DMS 273 (cell line): ENCODE results near the gene P2RY14.
A peak's percentile ranks its signal among the peaks of the same experiment; 100 is the strongest.

Experiments
- DNase-seq: peaks from one replicate; lab custom pipeline; 2025; ENCODE audit not compliant: unreplicated experiment; lab: John Stamatoyannopoulos, UW

Gene P2RY14

DNA sequence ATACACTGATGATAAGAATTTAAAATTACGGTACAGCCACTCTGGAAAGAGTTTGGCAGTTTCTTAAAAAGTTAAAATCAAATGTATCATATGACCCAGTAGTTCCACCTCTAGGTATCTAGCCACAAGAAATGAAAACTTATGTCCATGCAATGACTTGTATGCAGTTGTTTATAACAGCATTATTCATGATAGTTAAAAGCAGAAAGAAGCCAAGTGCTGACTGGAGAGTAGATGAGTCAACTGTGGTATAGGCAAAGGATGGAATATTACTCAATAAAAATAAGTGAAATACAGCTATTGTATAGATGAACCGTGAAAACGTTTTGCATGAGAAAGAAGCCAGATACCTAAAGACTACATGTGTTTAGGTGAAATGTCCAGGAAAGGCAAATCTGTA lies 23.4 kb upstream of the P2RY14 start:
- DNase-seq = no peak

DNA sequence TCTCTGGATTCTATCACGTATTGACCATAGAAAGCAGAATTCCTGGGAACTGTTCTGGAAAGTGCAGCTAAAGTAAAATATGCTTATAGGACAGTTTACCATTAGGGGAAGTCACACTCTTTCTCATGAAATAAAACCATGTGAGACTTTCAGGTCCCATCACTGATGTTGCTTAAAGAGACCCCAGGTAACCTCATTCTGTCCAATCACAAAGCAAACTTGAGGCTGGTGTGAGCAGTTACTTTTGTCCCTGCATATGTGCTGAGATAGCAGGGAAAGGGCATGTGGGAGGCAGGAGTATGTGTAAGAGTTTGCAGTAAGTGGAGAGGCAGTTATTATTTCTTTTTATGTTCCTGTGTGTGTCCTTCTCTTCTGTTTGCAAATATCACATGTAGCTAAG lies 22.2 kb upstream of the P2RY14 start:
- DNase-seq = no peak

- DNase-seq = no peak
These were observed 20.7 kb upstream of the P2RY14 start for GRCh38 chr3:151299006-151299405.

DNA sequence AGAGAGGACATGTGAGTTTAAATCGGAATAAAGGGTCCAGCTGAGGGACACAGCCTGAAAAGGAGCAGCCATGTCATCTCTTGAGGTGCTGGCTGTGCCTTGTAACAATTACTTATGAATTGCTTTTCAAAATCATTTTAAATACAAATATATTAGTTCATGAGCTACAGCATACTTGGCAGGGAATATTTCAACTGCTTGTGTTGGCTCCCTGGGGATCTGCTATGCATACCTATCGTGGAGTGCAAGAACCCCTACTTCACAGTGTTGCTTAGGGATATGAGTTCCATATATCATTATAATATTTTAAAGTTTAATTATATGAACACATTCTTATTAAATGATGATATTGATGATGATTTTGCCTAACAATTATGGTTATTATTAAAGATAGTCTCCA lies 19.1 kb upstream of the P2RY14 start:
- DNase-seq = no peak

DNA sequence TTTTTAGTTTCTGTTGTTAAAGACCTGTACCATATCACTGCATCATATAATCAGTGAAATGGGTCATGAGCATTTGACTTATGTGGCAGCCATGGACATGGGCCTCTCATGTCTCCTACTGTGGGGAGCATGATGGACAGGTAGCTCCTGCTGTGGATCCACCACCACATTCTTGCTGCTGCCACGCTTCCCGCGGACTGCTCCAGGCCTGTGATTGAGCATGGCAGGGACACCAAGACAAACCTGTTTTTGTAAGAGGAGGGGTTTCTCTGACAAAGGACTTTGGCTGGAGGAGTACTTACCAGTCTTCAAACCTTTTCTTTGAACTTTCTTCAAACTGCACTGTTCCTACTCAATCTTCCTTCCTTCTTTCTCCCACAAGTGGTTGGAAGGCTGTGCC lies 17.9 kb upstream of the P2RY14 start:
- no peak for DNase-seq

DNA sequence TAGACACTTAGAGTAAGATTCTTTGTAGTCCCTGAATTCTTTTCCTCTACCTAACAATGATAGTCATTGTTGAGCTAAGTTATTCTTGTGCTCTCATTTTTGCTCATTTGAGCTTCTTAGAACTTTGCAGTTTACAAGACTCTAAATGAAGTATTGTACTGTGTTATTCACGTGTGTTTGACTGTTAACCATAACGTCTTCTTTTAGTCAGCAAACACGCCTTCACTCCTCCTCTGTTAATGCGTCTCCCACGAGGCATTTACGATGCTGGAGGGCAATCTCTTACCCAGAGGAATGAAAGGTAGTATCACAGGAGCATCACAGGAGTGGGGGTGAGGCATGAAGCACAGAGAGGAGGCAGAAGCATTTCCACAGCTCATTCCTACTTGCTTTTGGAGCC lies 14.8 kb upstream of the P2RY14 start:
- no peak for DNase-seq

- DNase-seq = peak; percentile 27
These were observed 12.3 kb upstream of the P2RY14 start for GRCh38 chr3:151290673-151291072.

GRCh38 chr3:151289445-151289844 lies 11.1 kb upstream of the P2RY14 start:
- DNase-seq = no peak

GRCh38 chr3:151285940-151286339 lies 7.6 kb upstream of the P2RY14 start:
- no peak for DNase-seq

- DNase-seq = no peak
These were observed 5.6 kb upstream of the P2RY14 start for GRCh38 chr3:151283907-151284461.

DNA sequence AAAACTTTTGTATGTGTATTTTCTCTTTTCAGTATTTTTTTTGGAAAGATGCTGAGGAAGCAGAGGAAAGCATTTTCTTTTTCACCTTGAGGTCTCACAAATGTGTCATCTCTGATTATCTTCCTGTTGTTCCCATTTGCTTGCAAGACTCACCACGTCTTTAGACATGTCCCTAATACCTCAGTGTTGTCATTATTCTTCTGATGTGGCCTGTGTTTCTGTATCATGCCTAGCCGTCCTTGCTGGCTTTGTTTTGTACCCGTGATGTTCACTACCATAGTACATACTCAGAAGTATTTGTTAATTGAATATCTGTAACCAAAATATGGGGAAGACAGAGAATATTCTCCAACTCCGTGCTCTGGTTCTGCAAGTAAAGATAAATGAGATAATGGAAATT lies 5.0 kb upstream of the P2RY14 start:
- DNase-seq = no peak

DNA sequence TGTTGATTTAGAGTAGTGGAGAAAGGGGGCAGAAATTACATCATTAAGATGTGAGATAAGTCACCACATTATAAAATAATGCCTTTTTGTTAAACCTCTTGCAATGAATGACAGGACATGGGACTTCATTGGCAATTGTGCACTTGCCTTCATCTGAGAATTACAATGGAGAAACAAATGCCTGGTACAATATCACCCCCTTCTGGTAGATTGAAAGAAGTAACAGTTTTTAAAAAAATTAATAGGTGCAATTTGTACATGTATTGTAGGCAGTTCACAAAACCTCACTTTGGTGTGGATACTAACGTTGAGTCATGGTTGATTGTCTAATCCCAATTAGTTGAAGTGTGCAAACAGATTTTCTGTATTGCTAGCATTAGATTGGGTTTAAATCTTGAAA lies 4.6 kb upstream of the P2RY14 start:
- DNase-seq = peak; percentile 76

GRCh38 chr3:151281671-151282324 lies 3.5 kb upstream of the P2RY14 start:
- no peak for DNase-seq

GRCh38 chr3:151276687-151277042 lies 1.7 kb downstream of the P2RY14 start:
- no peak for DNase-seq

GRCh38 chr3:151276038-151276686 lies 2.2 kb downstream of the P2RY14 start:
- DNase-seq = no peak

- DNase-seq = peak; percentile 85
These were observed 3.3 kb downstream of the P2RY14 start for GRCh38 chr3:151275091-151275490.

DNA sequence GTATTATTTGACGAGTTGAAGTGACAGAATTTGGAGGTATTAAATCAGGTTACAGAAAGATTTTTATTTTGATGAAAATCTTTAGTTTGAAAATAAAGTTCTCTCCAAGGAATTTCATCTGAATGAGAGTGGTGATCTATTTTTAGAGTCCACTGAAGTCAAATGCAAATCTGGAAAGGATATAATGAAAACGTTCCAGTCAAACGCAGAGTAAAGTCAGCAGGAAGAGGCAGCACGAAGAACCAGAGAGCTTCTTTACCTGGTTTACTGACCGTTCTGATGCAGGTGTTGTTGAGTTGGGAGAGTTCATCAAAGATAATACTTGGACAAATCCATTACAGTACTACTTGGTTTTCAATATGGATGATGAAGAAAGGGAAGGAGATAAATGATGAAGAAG lies 8.7 kb downstream of the P2RY14 start:
- no peak for DNase-seq

DNA sequence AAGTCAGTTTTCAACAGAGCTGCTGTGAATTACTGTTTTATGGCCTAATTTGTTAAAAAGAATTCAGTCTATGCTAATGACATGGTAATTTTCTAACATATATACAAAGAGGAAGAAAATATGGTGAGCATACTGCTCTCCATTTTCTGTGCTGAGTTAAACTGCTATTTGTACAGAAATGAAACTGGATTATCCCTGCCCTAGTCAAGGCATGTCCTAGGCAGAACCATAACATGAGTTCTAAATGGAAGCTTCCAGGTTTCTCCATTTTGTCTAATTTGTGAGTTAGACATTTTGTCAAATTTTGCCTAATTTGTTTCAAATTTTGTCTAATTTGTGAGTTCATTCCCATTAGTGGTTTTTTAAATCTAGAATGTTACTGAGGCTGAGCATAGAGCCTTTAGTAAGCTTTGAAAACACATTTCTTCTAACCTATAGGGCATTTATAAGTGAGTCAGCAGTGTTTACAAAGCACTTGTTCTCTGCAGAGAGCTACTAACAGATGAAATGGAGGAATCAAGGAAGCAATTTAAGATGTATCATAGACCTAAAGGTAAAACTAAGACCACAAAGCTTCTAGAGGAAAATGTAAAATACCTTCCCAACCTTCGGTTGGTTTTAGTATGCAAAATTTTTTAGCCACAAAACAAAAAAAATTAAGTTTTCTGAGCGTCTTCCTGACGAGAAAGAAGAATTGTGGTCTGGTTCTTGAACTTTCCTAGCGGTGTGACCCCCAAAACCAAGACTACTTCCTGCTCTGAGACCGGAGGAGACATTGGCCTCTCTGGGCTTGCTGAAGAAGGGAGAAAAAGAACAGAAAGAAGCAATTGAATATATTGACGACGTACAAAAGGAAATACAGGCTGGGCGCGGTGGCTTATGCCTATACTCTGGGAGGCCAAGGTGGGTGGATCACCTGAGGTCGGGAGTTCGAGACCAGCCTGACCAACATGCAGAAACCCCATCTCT lies 9.8 kb downstream of the P2RY14 start:
- no peak for DNase-seq

DNA sequence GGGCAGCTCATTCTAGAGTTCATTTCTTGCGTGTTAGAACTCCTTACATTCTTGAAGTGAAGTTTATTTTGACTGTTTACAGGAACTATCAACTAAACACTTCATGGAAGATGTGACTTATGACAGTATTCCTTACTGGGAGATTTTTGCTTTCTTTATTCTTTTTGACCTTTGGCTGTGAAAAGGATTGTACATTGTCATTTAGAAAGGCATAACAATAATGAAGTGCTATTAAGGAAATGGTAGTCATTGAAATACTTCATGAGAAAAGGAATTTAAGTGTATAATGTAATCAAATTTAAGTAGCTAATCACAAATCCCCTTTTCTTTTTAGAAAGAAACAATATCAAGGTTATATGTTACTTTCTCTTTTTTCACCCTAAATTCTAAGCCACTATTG lies 11.3 kb downstream of the P2RY14 start:
- no peak for DNase-seq

- DNase-seq = peak; percentile 58
These were observed 12.5 kb downstream of the P2RY14 start for GRCh38 chr3:151265866-151266265.

DNA sequence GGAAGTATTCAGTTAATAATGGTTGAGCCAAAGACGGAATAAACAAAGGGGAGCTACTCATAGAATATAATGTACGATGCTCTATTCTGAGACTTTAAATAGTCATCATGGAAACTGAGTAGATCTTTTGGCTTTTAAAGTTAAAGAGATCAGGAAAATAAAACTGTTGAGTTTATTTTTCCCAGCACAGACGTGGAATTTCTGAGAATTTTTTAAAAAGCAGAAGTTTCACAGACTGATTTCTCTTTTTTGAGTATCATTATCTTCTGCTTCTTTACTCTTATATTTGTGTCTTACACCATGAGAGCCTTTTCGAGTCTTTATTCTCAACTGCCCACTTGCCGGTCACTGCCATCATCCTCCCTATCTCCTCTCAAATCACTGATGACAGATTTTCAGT lies 13.2 kb downstream of the P2RY14 start:
- DNase-seq = no peak

DNA sequence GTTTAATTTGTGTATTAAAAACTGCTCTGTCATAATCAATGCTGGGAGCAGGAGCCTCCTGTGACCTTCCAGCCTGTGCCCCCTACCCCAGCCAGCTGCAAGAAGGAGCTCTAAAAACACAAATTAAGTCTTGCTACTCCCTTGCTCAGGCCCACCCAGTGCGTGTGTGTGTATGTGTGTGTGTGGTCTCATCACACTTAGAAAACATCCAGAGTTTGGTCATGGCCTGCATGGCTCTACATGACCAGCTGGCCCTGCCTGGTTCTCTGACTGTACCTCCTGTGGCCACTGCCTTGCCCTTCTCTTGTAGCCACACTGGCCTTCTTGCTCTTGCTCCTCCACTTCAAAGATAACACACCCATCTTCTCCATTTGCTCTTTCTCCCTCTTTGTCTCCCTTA lies 13.7 kb downstream of the P2RY14 start:
- DNase-seq = no peak
